Measurements from ENCODE around the gene ZGPAT.

DNA sequence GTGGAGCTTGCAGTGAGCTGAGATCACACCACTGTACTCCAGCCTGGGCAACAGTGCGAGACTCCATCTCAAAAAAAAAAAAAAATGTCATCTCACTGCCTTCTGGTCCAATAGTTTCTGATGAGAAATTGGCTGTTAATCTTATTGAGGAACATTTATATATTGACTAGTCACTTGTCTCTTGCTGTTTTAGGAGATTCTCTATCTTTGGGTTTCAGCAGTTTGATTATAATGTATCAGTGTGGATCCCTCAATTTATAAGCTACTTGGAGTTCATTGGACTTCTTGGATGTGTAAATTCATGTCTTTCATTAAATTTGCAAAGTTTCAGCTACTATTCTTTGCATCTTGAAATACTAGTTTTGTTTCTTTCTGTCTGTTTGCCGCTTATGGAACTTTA lies 11.2 kb downstream of the ZGPAT start:
- no peak for TF ChIP-seq MTA3 (IDR thresholded peaks at IDR 0.05; ENCODE audit: borderline replicate concordance)
- TF ChIP-seq, protein P1, sequence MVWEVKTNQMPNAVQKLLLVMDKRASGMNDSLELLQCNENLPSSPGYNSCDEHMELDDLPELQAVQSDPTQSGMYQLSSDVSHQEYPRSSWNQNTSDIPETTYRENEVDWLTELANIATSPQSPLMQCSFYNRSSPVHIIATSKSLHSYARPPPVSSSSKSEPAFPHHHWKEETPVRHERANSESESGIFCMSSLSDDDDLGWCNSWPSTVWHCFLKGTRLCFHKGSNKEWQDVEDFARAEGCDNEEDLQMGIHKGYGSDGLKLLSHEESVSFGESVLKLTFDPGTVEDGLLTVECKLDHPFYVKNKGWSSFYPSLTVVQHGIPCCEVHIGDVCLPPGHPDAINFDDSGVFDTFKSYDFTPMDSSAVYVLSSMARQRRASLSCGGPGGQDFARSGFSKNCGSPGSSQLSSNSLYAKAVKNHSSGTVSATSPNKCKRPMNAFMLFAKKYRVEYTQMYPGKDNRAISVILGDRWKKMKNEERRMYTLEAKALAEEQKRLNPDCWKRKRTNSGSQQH (CRISPR knock-in tag; IDR thresholded peaks at IDR 0.05): no peak
- TF ChIP-seq, protein P2, sequence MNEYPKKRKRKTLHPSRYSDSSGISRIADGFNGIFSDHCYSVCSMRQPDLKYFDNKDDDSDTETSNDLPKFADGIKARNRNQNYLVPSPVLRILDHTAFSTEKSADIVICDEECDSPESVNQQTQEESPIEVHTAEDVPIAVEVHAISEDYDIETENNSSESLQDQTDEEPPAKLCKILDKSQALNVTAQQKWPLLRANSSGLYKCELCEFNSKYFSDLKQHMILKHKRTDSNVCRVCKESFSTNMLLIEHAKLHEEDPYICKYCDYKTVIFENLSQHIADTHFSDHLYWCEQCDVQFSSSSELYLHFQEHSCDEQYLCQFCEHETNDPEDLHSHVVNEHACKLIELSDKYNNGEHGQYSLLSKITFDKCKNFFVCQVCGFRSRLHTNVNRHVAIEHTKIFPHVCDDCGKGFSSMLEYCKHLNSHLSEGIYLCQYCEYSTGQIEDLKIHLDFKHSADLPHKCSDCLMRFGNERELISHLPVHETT (CRISPR knock-in tag; conservative IDR thresholded peaks at IDR 0.05 in 1 of 2, IDR thresholded peaks at IDR 0.05 in 1 of 2): no peak
- no peak for TF ChIP-seq PRPF4 (IDR thresholded peaks at IDR 0.05; ENCODE audit: insufficient read depth, low read depth, low read length, poor library complexity, severe bottlenecking)
- no peak for TF ChIP-seq TBL1XR1 (IDR thresholded peaks at IDR 0.05; ENCODE audit: low read length in 2 of 2)
- TF ChIP-seq ZNF175 (CRISPR knock-in tag; IDR thresholded peaks at IDR 0.05; ENCODE audit: low read depth): no peak
- TF ChIP-seq EP300 (IDR thresholded peaks at IDR 0.05; ENCODE audit: low read length): no peak
- TF ChIP-seq, protein P3, sequence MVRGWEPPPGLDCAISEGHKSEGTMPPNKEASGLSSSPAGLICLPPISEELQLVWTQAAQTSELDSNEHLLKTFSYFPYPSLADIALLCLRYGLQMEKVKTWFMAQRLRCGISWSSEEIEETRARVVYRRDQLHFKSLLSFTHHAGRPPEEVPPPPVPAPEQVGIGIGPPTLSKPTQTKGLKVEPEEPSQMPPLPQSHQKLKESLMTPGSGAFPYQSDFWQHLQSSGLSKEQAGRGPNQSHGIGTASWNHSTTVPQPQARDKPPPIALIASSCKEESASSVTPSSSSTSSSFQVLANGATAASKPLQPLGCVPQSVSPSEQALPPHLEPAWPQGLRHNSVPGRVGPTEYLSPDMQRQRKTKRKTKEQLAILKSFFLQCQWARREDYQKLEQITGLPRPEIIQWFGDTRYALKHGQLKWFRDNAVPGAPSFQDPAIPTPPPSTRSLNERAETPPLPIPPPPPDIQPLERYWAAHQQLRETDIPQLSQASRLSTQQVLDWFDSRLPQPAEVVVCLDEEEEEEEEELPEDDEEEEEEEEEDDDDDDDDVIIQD (CRISPR knock-in tag; IDR thresholded peaks at IDR 0.05): no peak
- TF ChIP-seq, protein P4, sequence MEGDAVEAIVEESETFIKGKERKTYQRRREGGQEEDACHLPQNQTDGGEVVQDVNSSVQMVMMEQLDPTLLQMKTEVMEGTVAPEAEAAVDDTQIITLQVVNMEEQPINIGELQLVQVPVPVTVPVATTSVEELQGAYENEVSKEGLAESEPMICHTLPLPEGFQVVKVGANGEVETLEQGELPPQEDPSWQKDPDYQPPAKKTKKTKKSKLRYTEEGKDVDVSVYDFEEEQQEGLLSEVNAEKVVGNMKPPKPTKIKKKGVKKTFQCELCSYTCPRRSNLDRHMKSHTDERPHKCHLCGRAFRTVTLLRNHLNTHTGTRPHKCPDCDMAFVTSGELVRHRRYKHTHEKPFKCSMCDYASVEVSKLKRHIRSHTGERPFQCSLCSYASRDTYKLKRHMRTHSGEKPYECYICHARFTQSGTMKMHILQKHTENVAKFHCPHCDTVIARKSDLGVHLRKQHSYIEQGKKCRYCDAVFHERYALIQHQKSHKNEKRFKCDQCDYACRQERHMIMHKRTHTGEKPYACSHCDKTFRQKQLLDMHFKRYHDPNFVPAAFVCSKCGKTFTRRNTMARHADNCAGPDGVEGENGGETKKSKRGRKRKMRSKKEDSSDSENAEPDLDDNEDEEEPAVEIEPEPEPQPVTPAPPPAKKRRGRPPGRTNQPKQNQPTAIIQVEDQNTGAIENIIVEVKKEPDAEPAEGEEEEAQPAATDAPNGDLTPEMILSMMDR (IDR thresholded peaks at IDR 0.05 in 2 of 3, conservative IDR thresholded peaks at IDR 0.05 in 1 of 3; ENCODE audit: insufficient read depth in 2 of 3, low read depth in 1 of 3, low read length in 3 of 3): no peak
- TF ChIP-seq NFXL1 (CRISPR knock-in tag; IDR thresholded peaks at IDR 0.05): no peak
- TF ChIP-seq, protein P5, sequence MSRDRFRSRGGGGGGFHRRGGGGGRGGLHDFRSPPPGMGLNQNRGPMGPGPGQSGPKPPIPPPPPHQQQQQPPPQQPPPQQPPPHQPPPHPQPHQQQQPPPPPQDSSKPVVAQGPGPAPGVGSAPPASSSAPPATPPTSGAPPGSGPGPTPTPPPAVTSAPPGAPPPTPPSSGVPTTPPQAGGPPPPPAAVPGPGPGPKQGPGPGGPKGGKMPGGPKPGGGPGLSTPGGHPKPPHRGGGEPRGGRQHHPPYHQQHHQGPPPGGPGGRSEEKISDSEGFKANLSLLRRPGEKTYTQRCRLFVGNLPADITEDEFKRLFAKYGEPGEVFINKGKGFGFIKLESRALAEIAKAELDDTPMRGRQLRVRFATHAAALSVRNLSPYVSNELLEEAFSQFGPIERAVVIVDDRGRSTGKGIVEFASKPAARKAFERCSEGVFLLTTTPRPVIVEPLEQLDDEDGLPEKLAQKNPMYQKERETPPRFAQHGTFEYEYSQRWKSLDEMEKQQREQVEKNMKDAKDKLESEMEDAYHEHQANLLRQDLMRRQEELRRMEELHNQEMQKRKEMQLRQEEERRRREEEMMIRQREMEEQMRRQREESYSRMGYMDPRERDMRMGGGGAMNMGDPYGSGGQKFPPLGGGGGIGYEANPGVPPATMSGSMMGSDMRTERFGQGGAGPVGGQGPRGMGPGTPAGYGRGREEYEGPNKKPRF (IDR thresholded peaks at IDR 0.05; ENCODE audit: low read depth, low read length): no peak
- TF ChIP-seq NR3C1 (CRISPR knock-in tag; IDR thresholded peaks at IDR 0.05): no peak
